ENCODE results near the gene E2F7.

Gene E2F7

GRCh38 chr12:77070382-77070781 lies 5.0 kb upstream of the E2F7 start:
- in situ Hi-C loops (cut with MboI; ENCODE audit: low sequenced_read_pairs): no loop called here

- in situ Hi-C loops (cut with MboI; ENCODE audit: low sequenced_read_pairs): no loop called here
Measured at GRCh38 chr12:77064896-77065360, 441 bp downstream of the E2F7 start.

GRCh38 chr12:77062846-77063461 lies 2.4 kb downstream of the E2F7 start:
- in situ Hi-C loops (cut with MboI; ENCODE audit: low sequenced_read_pairs): no loop called here

- in situ Hi-C loops (cut with MboI; ENCODE audit: low sequenced_read_pairs): no loop called here
Measured at GRCh38 chr12:77062396-77062795, 3.0 kb downstream of the E2F7 start.

GRCh38 chr12:77060883-77061240 lies 4.5 kb downstream of the E2F7 start:
- in situ Hi-C loops (cut with MboI; ENCODE audit: low sequenced_read_pairs): no loop called here

- in situ Hi-C loops (cut with MboI; ENCODE audit: low sequenced_read_pairs): no loop called here
Measured at GRCh38 chr12:77060136-77060882, 5.1 kb downstream of the E2F7 start.

GRCh38 chr12:77058740-77059139 lies 6.6 kb downstream of the E2F7 start:
- in situ Hi-C loops (cut with MboI; ENCODE audit: low sequenced_read_pairs): no loop called here

- in situ Hi-C loops (cut with MboI; ENCODE audit: low sequenced_read_pairs): no loop called here
Measured at GRCh38 chr12:77054851-77055250, 10.5 kb downstream of the E2F7 start.

GRCh38 chr12:77053259-77053658 lies 12.1 kb downstream of the E2F7 start:
- in situ Hi-C loops (cut with MboI; ENCODE audit: low sequenced_read_pairs): no loop called here

GRCh38 chr12:77049767-77050353 lies 15.5 kb downstream of the E2F7 start:
- in situ Hi-C loops (cut with MboI; ENCODE audit: low sequenced_read_pairs): no loop called here

GRCh38 chr12:77047341-77048109 lies 17.8 kb downstream of the E2F7 start:
- in situ Hi-C loops (cut with MboI; ENCODE audit: low sequenced_read_pairs): no loop called here

- in situ Hi-C loops (cut with MboI; ENCODE audit: low sequenced_read_pairs): no loop called here
Measured at GRCh38 chr12:77046468-77046867, 18.9 kb downstream of the E2F7 start.

- in situ Hi-C loops (cut with MboI; ENCODE audit: low sequenced_read_pairs): no loop called here
Measured at GRCh38 chr12:77045183-77045582, 20.2 kb downstream of the E2F7 start.

GRCh38 chr12:77044721-77045120 lies 20.6 kb downstream of the E2F7 start:
- in situ Hi-C loops (cut with MboI; ENCODE audit: low sequenced_read_pairs): no loop called here

GRCh38 chr12:77042833-77043232 lies 22.5 kb downstream of the E2F7 start:
- in situ Hi-C loops (cut with MboI; ENCODE audit: low sequenced_read_pairs): no loop called here

- in situ Hi-C loops (cut with MboI; ENCODE audit: low sequenced_read_pairs): no loop called here
Measured at GRCh38 chr12:77040231-77040630, 25.1 kb downstream of the E2F7 start.

- in situ Hi-C loops (cut with MboI; ENCODE audit: low sequenced_read_pairs): no loop called here
Measured at GRCh38 chr12:77035226-77035625, 30.1 kb downstream of the E2F7 start.

GRCh38 chr12:77033658-77034536 lies 31.5 kb downstream of the E2F7 start:
- in situ Hi-C loops (cut with MboI; ENCODE audit: low sequenced_read_pairs): no loop called here

GRCh38 chr12:77032406-77032805 lies 33.0 kb downstream of the E2F7 start:
- in situ Hi-C loops (cut with MboI; ENCODE audit: low sequenced_read_pairs): no loop called here

GRCh38 chr12:77031745-77032144 lies 33.6 kb downstream of the E2F7 start:
- in situ Hi-C loops (cut with MboI; ENCODE audit: low sequenced_read_pairs): no loop called here
